HG03354 (cell line): Measurements from ENCODE around the gene ADGRG3.

ENCODE experiments used
- ATAC-seq: cut with Tn5 transposase; IDR thresholded peaks from one replicate; pipeline ENCODE4 v1.9.1; 2021; ENCODE audit warnings: mild to moderate bottlenecking; ENCODE audit not compliant: unreplicated experiment, poor library complexity, severe bottlenecking

Gene ADGRG3

DNA sequence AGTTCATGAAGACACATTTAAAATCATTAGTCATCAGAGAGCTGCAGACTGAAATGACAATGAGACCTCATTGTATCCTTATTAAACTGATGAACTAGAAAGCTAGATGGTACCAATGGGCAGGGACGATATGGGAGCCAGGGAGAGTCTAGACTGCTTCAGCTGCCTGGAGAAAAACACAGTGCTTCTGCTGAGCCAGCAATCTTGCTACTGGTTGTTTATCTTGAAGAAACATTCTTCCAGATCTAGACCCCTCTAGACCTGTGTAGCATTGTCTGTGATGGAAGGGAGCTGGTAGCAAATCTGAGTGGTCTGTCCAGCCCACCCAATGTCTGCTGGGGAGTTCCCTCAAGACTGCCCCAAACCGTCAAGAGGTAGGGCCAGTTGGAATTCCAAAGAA lies 24.5 kb downstream of the ADGRG3 start:
- ATAC-seq: no peak

DNA sequence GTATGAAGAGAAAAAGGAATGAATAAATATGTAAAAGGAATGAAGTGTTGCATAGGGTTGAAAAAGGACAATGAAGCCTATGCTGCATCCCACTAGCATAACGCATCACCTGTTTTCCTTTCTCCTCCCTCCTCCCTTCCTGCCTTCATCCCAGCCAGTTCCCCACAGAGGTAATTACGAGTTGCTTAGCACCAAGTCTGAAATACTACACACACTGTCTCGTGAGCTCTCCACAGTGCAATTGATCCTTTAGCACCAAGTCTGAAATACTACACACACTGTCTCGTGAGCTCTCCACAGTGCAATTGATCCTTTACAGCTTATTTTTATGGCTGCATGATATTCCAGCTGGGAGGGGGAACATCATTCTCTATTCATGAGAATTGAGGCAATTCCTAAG lies 25.4 kb downstream of the ADGRG3 start:
- ATAC-seq: no peak

DNA sequence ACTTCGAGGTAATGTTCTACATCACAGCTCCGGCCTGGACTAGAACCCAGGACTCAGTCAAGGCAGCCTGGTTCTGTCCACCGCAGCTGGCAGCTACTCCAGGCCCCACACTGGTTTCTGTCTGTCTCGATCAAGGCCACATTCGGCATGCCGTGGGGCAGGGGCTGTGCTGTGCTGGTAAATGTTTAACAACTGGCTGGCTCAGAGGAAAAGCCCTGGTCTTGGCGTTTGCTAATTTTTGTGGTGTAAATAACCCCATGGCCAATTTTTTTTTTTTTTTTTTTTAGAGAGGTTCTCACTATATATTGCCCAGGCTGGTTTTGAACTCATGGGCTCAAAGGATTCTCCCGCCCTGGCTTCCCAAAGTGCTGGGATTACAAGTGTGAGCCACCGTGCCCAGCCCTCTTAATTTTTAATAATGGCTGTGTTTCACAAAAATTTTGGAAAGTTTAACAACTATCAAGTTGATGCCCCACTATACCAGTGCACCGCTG lies 26.2 kb downstream of the ADGRG3 start:
- ATAC-seq: no peak

DNA sequence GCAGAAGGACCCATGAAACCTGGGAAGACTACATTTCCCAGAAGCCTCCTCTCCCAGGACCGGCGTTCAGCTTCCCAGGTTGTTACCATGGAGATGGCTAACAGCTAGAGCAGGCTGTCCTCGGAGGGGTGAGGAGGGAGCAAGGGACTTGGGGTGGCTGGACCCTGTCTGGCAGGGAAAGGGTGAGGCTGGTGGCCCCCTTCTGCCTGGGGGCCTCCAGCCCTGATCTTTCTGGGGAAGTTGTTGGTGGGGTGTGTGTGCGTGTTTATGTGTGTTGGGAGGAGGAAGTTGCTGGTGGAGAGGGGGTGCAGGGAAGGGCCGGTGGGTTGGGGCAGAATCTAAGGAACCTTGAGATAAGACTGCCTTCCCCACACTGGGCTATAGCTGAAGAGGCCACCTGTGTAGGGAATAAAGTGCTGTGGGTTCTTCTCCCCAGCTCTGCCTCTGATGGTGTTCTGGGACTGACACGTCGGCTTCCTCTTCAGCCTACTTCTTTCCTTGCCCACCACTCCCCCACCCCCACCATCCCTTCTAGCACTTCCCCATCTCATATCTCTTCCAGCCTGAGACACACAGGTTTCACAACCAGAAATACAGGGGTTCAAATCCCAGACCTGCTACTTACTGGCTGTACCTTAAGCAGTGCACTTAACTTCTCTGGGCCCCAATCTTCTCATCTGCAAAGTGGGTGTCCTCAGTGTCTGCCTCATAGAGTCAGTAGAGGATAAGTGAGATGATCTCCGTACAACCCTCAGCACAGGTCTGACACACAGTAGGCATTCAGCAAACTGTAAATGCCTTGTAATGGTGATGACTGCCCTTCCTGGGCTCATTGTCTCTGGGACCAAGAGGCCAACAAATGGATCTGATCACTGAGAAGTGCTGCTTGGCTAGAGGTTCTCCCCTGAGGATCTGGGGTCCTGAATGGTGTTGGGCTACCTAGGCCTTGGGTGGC lies 26.9 kb downstream of the ADGRG3 start, which contains the start of gene DRC7:
DRC7 (plus strand) TSS at position 82 of the 955 bp plus-strand sequence. CDS start 3,144 bp downstream, outside the sequence.
- ATAC-seq: no peak

DNA sequence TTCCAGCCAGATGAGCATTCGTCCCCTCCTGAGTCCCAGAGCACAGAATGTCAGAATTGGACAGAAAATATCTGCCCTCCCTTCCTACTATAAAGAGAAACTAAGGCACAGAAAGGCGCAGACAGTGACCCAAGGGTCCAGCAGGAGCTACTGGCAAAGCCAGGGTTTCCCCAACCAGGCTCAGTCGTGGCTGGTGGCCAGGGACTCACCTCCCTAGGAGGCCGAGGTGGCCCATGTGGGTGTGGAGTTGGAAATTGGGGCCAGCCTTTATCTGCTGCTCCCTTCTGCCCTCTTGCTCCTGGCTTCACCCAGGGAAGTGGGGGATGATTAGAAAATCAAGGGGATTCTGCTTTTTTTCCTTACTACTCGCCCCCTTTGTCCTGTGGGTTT lies 27.6 kb downstream of the ADGRG3 start:
- ATAC-seq: no peak

DNA sequence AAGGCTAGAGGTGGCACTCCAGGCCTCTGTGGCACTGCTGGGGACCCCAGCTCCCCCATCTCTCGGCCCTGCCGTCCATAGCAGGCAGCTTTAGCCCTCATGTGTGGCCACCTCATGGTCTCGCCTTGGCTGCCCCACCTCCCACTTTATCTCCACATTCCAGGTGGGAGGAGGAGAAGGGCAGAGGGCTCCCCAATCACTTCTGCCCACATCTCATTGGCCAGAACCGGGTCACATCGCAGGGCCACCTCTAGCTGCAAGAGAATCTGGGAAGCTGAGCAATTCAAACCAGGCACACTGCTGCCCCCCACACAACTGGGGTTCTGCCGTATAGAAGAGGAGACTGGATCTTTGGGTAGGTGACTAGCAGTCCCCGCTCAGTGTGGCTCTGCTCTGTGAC lies 28.1 kb downstream of the ADGRG3 start:
- no peak for ATAC-seq

DNA sequence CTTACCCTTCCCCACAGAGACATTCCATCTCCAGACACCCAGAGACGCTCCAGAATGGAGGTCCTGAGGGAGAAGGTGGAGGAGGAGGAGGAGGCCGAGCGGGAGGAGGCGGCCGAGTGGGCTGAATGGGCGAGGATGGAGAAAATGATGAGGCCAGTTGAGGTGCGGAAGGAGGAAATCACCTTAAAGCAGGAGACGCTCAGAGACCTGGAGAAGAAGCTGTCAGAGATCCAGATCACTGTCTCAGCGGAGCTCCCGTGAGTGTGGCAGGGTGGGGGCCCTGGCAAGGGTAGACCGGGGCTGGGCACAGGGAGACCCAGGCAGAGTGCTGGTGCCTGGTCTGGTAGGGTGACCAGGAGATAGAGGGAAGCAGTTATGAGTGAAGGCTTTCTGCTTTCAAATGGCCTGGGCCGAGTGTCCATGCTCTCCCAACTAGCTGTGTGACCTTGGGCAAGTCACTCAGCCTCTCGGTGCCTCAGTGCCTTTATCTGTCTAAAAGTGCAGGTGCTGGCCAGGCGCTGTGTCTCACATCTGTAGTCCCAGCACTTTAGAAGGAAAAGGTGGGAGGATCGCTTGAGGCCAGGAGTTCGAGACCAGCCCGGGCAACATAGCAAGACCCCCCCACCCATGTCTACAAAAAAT lies 29.9 kb downstream of the ADGRG3 start:
- ATAC-seq: no peak

DNA sequence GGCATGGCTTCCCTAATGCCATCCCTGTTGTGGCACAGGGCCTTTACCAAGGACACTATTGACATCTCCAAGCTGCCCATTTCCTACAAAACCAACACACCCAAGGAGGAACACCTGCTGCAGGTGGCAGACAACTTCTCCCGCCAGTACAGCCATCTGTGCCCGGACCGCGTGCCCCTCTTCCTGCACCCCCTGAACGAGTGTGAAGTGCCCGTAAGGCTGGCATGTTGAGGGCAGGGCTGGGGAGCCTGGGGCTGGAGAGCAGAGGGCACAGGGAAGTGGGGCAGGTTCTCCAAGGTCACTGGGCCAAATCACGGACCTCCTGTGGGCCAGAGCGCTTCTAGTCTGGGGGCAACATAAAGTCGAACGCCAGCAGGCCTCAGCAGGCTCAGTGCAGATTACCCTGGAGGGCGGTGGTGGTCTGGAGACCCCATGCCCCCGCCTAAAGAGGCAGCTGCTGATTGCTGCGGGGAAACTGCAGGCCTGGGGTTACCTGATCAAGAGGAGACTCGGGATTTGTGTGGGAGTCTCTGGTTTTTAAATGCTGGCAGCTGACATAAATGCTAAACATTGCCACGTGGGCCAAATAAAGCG lies 30.8 kb downstream of the ADGRG3 start:
- no peak for ATAC-seq

DNA sequence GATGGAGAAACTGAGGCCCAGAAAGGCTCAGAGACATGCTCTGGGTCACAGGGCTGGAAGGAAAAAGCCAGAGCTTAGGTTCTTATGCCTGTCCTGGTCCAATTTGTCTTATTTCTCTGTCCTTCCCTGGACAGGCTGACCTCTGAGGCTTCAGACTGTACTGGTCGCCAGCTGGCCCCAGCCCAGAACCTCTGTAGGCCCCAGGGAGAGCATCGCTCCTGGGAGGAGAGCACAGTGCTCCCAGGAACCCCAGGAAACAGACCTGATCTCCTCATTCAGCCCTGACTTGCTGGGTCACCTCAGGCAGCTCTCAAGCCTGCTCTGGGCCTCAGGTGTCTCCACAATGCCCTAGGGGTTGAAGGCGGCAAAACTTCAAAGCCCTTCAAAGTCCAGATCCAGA lies 31.4 kb downstream of the ADGRG3 start:
- ATAC-seq: no peak

DNA sequence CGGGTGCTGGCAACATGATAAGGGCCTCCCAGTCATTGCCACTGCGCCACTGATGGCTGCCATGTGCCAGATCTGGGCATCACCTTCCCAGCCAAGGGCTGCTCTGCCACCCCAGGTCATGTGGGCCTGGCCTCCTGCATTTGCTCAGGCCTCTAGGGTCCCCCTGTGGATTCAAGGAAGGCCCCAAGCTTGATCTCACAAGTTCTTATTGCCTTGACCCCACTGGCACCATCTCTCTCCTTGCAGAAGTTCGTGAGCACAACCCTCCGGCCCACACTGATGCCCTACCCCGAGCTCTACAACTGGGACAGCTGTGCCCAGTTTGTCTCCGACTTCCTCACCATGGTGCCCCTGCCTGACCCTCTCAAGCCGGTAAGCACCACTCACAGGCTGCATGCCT lies 31.8 kb downstream of the ADGRG3 start:
- no peak for ATAC-seq

DNA sequence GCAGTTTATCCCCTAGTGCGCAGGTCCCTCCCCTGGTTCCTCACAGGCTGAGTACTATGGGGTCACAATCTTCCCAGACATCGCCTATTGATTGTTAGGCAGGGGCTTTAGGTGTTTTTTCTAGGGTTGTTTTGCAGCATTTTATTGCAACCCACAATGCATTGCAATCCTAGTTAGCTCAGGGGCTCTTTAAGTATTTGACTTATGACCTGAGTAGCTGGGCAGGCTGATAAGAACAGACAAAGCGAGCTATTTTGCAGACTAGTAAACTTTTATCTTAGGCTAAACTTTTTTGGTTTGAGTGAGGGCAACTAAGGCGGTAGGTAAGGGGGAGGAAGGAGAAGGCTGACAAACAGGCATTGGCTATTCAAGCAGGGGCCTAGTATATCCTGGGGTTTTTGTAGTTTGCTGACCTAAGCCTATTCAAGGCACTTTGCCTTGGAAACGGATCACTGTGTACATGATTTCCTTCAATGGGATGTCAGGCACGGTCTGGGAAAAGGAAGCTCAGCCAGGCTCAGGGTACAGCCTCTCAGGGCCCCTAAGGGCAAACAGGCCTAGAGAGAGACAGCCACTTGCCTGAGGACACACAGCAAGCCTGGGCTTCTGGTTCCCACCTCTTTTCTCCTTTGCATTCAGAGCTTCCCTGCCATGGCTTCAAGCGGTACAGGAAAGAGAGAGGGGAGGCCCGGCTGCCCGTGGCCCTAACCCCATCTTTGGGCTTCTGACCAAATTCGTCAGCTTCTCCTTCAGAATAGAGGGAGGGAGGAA lies 32.9 kb downstream of the ADGRG3 start:
- ATAC-seq: no peak

DNA sequence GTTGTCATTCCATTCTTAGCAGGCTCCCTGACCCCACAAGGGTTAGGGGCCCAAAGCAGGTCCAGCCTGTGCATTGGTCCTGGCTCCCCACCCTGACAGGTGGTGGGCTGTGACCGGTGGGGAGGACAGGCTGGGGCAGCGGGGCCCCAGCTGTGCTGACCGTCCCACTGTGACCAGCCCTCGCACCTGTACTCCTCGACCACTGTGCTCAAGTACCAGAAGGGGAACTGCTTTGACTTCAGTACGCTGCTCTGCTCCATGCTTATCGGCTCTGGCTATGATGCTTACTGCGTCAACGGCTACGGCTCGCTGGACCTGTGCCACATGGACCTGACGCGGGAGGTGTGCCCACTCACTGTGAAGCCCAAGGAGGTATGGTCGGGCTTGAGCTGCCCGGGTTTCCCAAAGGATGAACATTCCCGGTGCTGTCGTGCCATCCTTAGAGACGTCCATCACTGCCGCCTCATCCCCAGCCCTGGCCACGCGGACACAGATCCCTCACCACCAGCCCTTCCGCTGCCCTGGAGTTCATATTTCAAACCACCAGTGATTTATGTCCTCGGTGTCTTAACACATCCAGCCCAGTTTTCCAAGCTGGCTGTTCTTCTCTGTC lies 33.8 kb downstream of the ADGRG3 start:
- ATAC-seq: no peak

DNA sequence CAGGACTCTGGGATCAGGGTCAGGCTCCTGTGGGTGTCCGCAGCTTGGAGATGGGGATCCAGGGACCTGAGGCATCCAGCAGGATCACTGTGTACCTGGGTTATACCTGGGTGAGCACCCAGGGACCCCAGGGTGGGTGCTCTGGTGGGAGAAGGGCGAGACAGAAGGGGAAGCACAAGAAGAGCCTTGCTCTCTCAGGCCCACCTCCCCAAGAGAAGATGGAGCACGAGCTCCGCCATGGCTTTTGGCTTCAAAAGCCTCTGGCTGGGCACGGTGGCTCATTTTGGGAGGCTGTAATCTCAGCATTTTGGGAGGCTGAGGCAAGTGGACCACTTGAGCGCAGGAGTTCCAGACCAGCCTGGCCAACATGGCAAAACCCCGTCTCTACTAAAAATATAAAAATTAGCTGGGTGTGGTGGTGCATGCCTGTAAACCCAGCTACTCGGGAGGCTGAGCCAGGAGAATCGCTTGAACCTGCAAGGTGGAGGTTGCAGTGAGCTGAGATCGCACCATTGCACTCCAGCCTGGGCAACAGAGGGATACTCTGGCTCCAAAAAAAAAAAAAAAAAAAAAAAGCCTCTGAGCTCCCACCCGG lies 35.4 kb downstream of the ADGRG3 start:
- ATAC-seq: no peak

DNA sequence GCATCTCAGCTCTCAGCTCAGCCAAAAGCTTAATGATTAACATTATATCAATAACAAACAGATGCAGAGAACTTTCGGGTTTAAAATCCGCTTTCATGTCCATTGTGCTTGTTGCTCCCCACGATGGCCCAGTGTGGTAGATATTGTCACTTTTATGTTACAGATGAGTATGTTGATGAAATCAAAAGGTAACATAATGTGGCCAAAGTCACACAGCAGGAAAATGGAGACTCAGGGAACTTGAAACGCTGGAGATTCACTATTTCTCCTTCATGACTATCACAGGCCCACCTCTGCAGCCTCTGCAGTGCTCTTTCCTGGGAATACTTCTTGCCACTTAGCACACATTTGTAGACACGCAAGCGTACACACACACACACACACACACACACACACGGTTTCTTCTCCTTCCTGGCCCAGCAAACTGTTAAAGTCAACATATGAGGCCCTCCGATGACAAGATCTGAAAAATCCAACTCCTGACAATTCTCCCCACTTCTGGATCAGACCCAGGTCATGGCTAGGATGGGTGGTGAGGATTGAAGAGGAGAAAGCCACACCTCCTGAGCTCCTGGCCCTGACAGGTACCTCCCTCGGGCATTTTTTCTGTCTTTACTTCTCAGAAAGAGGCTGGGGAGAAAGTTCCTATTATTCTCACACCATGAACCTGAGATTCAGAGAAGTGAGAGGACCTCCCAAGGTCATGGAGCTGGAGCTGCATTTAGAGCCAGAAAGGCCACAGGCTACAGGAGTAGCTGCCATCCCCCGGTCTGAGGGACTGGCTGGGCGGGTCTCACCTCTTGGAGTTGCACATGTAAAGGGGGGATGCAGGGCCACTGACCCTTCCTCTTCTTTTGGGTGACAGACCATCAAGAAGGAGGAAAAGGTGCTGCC lies 36.2 kb downstream of the ADGRG3 start:
- no peak for ATAC-seq

DNA sequence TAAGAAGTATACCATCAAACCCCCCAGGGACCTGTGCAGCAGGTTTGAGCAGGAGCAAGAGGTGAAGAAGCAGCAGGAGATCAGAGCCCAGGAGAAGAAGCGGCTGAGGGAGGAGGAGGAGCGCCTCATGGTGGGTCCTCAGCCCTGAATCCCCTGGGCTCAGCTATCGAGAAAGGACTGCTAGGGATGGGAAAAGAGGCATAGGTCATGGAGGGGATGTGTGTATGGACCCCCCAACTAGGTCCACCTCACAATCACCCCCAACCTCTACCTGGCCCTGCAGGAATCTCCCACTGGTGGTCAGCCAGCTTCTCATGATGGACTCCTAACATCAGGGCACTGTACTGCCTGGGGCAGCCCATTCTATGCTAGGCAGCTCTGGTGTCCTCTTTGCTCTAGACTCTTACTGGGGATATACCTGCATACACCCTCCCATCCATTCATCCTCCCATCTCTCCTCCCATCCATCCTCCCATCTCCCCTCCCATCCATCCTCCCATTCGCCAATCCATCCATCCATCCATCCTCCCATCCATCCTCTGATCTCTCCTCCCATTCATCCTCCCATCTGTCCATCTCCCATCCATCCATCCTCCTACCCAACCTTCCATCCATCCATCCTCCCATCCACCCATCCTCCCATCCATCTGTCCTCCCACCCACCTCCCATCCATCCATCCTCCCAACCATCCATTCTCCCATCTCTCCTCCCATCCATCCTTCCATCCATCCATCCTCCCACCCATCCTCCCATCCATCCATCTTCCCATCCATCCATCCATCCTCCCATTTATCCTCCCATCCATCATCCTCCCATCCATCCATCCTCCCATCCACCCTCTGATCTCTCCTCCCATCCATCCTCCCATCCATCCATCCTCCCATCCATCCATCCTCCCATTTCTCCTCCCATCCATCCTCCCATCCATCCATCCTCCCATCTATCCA lies 37.1 kb downstream of the ADGRG3 start:
- ATAC-seq: no peak

DNA sequence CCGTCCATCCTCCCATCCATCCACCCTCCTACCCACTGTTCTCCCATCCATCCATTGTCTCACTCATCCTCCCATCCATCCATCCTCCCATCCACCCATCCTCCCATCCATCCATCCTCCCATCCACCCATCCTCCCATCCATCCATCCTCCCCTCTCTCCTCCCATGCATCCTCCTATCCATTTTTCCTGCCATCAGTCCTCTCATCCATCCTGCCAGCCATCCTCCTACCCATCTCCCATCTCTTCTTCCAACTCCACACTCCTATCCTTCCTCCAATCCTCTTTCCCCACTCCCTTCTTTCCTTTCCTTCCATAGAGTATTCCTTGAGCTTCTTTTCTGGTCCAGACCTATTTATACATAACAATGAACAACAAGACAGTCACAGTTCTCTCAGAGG lies 38.6 kb downstream of the ADGRG3 start:
- no peak for ATAC-seq

DNA sequence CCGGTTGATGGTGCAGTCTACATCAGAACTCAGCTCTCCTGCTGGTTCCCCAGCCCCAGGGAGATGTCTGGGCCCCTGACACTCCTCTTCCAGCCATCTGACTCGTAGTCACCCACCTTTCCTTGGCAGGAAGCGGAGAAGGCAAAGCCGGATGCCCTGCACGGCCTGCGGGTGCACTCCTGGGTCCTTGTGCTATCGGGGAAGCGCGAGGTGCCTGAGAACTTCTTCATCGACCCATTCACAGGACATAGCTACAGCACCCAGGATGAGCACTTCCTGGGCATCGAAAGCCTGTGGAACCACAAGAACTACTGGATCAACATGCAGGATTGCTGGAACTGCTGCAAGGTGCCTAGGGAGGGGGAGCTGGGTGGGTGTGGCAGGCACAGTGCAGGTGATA lies 39.2 kb downstream of the ADGRG3 start:
- ATAC-seq: no peak
